Spleen (tissue), 7 donors: Measurements from ENCODE around the gene SORBS1.

Experiments
- POLR2AphosphoS5 ChIP-seq, 3 donors: sonication (generic); formaldehyde crosslinking; IDR thresholded peaks; one replicate each; pipeline ENCODE4 v1.5.1; 2017; ENCODE audit warnings: antibody characterized with exemption in 3 of 3
- TF ChIP-seq, protein P1 (sequence below), 11 experiments: fragments of 200-600 bp in 7 of 11; fragments of 450-650 bp in 4 of 11; sonication (generic) in 4 of 11; IDR thresholded peaks in 8 of 11; conservative IDR thresholded peaks in 3 of 11; 1 replicate in 7 of 11; 2 replicates in 4 of 11; pipeline versions ENCODE4 v1.4.0 to v1.8.0; 2016 to 2021; ENCODE audit warnings: antibody characterized with exemption in 11 of 11, inconsistent platforms in 4 of 11, mild to moderate bottlenecking in 1 of 11
- donor health status: DM: no; HTN: no; CAD: no; lungs with moderate emphysema.
- donor health status: DM: no; HTN: no; CAD: no.
- donor health status: DM: no; HTN: no; CAD: no.

DNA sequence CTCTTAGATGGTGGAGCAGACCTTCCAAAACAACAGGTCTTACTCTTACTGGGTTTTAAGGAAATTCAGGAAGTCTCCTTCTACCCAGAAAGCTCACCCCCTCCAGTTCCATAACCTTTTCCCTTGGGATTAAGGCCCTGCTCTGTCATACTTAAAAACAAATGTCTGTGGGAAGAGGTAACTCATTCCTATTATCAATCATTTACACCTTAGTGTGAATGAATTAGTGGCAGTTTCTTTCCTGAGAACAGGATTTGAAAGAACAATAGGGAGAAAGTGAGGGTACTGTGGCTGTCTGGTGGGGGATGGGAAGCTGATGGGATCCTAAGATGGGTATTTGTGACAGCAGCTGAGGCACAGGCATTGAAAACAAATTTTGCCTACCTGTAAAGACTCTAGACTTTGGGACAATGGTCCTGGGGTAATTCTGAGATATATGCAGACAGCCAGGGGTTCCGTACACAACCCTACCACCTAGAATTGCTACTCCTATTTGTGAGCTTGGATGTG, 248.1 kb downstream of the SORBS1 start:
- TF ChIP-seq, protein P1, sequence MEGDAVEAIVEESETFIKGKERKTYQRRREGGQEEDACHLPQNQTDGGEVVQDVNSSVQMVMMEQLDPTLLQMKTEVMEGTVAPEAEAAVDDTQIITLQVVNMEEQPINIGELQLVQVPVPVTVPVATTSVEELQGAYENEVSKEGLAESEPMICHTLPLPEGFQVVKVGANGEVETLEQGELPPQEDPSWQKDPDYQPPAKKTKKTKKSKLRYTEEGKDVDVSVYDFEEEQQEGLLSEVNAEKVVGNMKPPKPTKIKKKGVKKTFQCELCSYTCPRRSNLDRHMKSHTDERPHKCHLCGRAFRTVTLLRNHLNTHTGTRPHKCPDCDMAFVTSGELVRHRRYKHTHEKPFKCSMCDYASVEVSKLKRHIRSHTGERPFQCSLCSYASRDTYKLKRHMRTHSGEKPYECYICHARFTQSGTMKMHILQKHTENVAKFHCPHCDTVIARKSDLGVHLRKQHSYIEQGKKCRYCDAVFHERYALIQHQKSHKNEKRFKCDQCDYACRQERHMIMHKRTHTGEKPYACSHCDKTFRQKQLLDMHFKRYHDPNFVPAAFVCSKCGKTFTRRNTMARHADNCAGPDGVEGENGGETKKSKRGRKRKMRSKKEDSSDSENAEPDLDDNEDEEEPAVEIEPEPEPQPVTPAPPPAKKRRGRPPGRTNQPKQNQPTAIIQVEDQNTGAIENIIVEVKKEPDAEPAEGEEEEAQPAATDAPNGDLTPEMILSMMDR (IDR thresholded peaks at IDR 0.05 in 8 of 11, conservative IDR thresholded peaks at IDR 0.05 in 3 of 11), result no peak
- TF ChIP-seq POLR2AphosphoS5 (IDR thresholded peaks at IDR 0.05), result no peak
